SIG-M5 treated with dmso at 0.1 percent for 504 hours (cell line): ENCODE measurements around the gene PIR.

ENCODE experiments used
- DNase-seq: peaks from one replicate; lab custom pipeline; 2025; ENCODE audit not compliant: unreplicated experiment; lab: John Stamatoyannopoulos, UW

The PIR gene

GRCh38 chrX:15350329-15350996, 142.7 kb downstream of the PIR start:
- DNase-seq = no peak

GRCh38 chrX:15349046-15349445, 144.1 kb downstream of the PIR start:
- DNase-seq = peak; percentile 42

- no peak for DNase-seq
Measured at GRCh38 chrX:15345976-15346375, 147.2 kb downstream of the PIR start.

GRCh38 chrX:15344106-15344505, 149.0 kb downstream of the PIR start:
- DNase-seq = no peak

GRCh38 chrX:15343075-15343476, 150.1 kb downstream of the PIR start:
- peak; percentile 4 for DNase-seq

- DNase-seq = no peak
Measured at GRCh38 chrX:15340867-15341266, 152.3 kb downstream of the PIR start.

GRCh38 chrX:15336023-15336413, 157.1 kb downstream of the PIR start:
- no peak for DNase-seq

- peak; percentile 93 for DNase-seq
Measured at GRCh38 chrX:15335135-15336022, 157.8 kb downstream of the PIR start, which contains the start of gene PIGA. PIGA (minus strand) TSS chrX:15335523; CDS start chrX:15331930, 3,593 bp downstream.
